HepG2 (cell line): ENCODE measurements around the gene CLDN5. TPM values are rescaled to one million over a fixed set of nuclear protein-coding genes. Genes with fewer than 3 reads are reported as not detected.

Experiments
- ARHGAP35 ChIP-seq: sonication (generic); formaldehyde crosslinking; IDR thresholded peaks from 2 replicates; pipeline ENCODE4 v1.9.0; 2022; ENCODE audit warnings: mild to moderate bottlenecking, inconsistent platforms, moderate library complexity, missing genetic modification reagents, borderline replicate concordance
- ATF7-NPFF ChIP-seq: sonication (generic); formaldehyde crosslinking; IDR thresholded peaks from 2 replicates; pipeline ENCODE4 v1.8.1; 2023; ENCODE audit warnings: mild to moderate bottlenecking, low read depth, missing genetic modification reagents, moderate library complexity
- CCDC6 ChIP-seq: sonication (generic); formaldehyde crosslinking; IDR thresholded peaks from 2 replicates; pipeline ENCODE4 v1.8.1; 2022; ENCODE audit warnings: mild to moderate bottlenecking, missing genetic modification reagents, moderate library complexity
- KLF11 ChIP-seq: IDR thresholded peaks from 2 replicates; pipeline ENCODE4 v1.6.1; 2016; ENCODE audit warnings: missing compliant biosample characterization
- NCOR1 ChIP-seq: fragments of 200-600 bp; sonication (generic); IDR thresholded peaks from 2 replicates; pipeline ENCODE4 v1.7.0; 2017; ENCODE audit warnings: antibody characterized with exemption, low read length, borderline replicate concordance
- PAX8 ChIP-seq: sonication (generic); formaldehyde crosslinking; IDR thresholded peaks from 2 replicates; pipeline ENCODE4 v1.8.0; 2022; ENCODE audit warnings: mild to moderate bottlenecking, missing genetic modification reagents, borderline replicate concordance
- PHF8 ChIP-seq: sonication (generic); formaldehyde crosslinking; IDR thresholded peaks from 2 replicates; pipeline ENCODE4 v1.5.0; 2020; ENCODE audit warnings: missing genetic modification reagents
- ZNF10 ChIP-seq: sonication (generic); formaldehyde crosslinking; IDR thresholded peaks from 2 replicates; pipeline ENCODE4 v1.4.0; 2020; ENCODE audit warnings: mild to moderate bottlenecking, low read depth, missing genetic modification reagents, borderline replicate concordance
- ZNF160 ChIP-seq: sonication (generic); formaldehyde crosslinking; IDR thresholded peaks from 2 replicates; pipeline ENCODE4 v1.8.0; 2022; ENCODE audit warnings: mild to moderate bottlenecking, inconsistent platforms, missing genetic modification reagents
- ZNF431 ChIP-seq: sonication (generic); formaldehyde crosslinking; IDR thresholded peaks from 2 replicates; pipeline ENCODE4 v1.9.0; 2022; ENCODE audit warnings: missing genetic modification reagents, low read depth, mild to moderate bottlenecking, borderline replicate concordance
- ZNF549 ChIP-seq: sonication (generic); formaldehyde crosslinking; IDR thresholded peaks from 2 replicates; pipeline ENCODE4 v1.5.0; 2020; ENCODE audit warnings: missing genetic modification reagents
- ZNF557 ChIP-seq: sonication (generic); formaldehyde crosslinking; IDR thresholded peaks from 2 replicates; pipeline ENCODE4 v1.4.0; 2020; ENCODE audit warnings: missing genetic modification reagents
- ZNF703 ChIP-seq: sonication (generic); formaldehyde crosslinking; IDR thresholded peaks from 2 replicates; pipeline ENCODE4 v1.5.1; 2020; ENCODE audit warnings: missing genetic modification reagents, mild to moderate bottlenecking, moderate library complexity, borderline replicate concordance
- ZNF773 ChIP-seq: sonication (generic); formaldehyde crosslinking; IDR thresholded peaks from 2 replicates; pipeline ENCODE4 v1.4.0; 2020; ENCODE audit warnings: missing genetic modification reagents, borderline replicate concordance
- ZNF788 ChIP-seq: sonication (generic); formaldehyde crosslinking; IDR thresholded peaks from 2 replicates; pipeline ENCODE4 v1.5.0; 2020; ENCODE audit warnings: mild to moderate bottlenecking, missing genetic modification reagents, borderline replicate concordance
- ZNF83 ChIP-seq: sonication (generic); formaldehyde crosslinking; IDR thresholded peaks from 2 replicates; pipeline ENCODE4 v1.4.0; 2020; ENCODE audit warnings: missing genetic modification reagents, mild to moderate bottlenecking, borderline replicate concordance
- ZSCAN21 ChIP-seq: sonication (generic); formaldehyde crosslinking; IDR thresholded peaks from 2 replicates; pipeline ENCODE4 v1.8.0; 2022; ENCODE audit warnings: mild to moderate bottlenecking, missing genetic modification reagents, moderate library complexity, borderline replicate concordance
- polyA plus RNA-seq, 8 experiments: library from polyadenylated mRNA; depleted of rRNA in 3 of 8; stranded (reverse) in 7 of 8; unstranded in 1 of 8; fragments of >200 nt; fragmentation: Illumina TruSeq in 4 of 8; extraction: Trizol in 4 of 8; gene quantifications; 2 replicates each; pipeline versions ENCODE4 v1.2.1 to v1.2.3, GENCODE V29; 2011 to 2016; ENCODE audit warnings: low read depth in 4 of 8, missing spikeins in 1 of 8, mixed read lengths in 1 of 8; ENCODE audit not compliant: insufficient read depth in 1 of 8
- total RNA-seq, 5 experiments: library from RNA; depleted of rRNA; stranded (reverse); fragments of >200 nt; fragmentation: Illumina TruSeq; extraction: Trizol; gene quantifications; 2 replicates each; pipeline ENCODE4 v1.2.3, GENCODE V29; 2016; ENCODE audit warnings: low read depth in 1 of 5
- TF ChIP-seq, protein P1 (sequence below): sonication (generic); formaldehyde crosslinking; IDR thresholded peaks from 2 replicates; pipeline ENCODE4 v1.4.0; 2020; ENCODE audit warnings: missing genetic modification reagents, borderline replicate concordance
- TF ChIP-seq, protein P2 (sequence below): sonication (generic); formaldehyde crosslinking; IDR thresholded peaks from 2 replicates; pipeline ENCODE4 v1.4.0; 2020; ENCODE audit warnings: missing genetic modification reagents, borderline replicate concordance
- TF ChIP-seq, protein P3 (sequence below): sonication (generic); formaldehyde crosslinking; IDR thresholded peaks from 2 replicates; pipeline ENCODE4 v1.4.0; 2020; ENCODE audit warnings: missing genetic modification reagents, borderline replicate concordance

Gene CLDN5
- total and polyA plus RNA-seq, 2 of the 13 experiments (the other 11 are each of a cell fraction or from before 2014, with no cell fraction given) = not detected

GRCh38 chr22:19479355-19480172 is 44.6 kb downstream of the CLDN5 start, which contains the start of gene CDC45 (continued):
- TF ChIP-seq ZNF83 (CRISPR knock-in tag) (no peak), KLF11 (no peak), ZNF160 (no peak), ZNF431 (no peak), ZSCAN21 (CRISPR knock-in tag) (peak; percentile 35; the same call in 1 of the 2 replicates), ARHGAP35 (CRISPR knock-in tag) (no peak), ZNF10 (CRISPR knock-in tag) (no peak), PHF8 (CRISPR knock-in tag) (peak; percentile 72), ZNF557 (CRISPR knock-in tag) (no peak), ZNF788 (CRISPR knock-in tag) (peak; percentile 48; the same call in 1 of the 2 replicates), ATF7-NPFF (CRISPR knock-in tag) (peak; percentile 48; the same call in 1 of the 2 replicates), ZNF549 (CRISPR knock-in tag) (no peak), ZNF703 (no peak), NCOR1 (no peak), PAX8 (no peak), ZNF773 (CRISPR knock-in tag) (no peak), CCDC6 (CRISPR knock-in tag) (no peak)
- TF ChIP-seq, protein P1, sequence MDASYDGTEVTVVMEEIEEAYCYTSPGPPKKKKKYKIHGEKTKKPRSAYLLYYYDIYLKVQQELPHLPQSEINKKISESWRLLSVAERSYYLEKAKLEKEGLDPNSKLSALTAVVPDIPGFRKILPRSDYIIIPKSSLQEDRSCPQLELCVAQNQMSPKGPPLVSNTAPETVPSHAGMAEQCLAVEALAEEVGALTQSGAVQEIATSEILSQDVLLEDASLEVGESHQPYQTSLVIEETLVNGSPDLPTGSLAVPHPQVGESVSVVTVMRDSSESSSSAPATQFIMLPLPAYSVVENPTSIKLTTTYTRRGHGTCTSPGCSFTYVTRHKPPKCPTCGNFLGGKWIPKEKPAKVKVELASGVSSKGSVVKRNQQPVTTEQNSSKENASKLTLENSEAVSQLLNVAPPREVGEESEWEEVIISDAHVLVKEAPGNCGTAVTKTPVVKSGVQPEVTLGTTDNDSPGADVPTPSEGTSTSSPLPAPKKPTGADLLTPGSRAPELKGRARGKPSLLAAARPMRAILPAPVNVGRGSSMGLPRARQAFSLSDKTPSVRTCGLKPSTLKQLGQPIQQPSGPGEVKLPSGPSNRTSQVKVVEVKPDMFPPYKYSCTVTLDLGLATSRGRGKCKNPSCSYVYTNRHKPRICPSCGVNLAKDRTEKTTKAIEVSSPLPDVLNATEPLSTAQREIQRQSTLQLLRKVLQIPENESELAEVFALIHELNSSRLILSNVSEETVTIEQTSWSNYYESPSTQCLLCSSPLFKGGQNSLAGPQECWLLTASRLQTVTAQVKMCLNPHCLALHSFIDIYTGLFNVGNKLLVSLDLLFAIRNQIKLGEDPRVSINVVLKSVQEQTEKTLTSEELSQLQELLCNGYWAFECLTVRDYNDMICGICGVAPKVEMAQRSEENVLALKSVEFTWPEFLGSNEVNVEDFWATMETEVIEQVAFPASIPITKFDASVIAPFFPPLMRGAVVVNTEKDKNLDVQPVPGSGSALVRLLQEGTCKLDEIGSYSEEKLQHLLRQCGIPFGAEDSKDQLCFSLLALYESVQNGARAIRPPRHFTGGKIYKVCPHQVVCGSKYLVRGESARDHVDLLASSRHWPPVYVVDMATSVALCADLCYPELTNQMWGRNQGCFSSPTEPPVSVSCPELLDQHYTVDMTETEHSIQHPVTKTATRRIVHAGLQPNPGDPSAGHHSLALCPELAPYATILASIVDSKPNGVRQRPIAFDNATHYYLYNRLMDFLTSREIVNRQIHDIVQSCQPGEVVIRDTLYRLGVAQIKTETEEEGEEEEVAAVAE (CRISPR knock-in tag) = peak; percentile 96
- TF ChIP-seq, protein P2, sequence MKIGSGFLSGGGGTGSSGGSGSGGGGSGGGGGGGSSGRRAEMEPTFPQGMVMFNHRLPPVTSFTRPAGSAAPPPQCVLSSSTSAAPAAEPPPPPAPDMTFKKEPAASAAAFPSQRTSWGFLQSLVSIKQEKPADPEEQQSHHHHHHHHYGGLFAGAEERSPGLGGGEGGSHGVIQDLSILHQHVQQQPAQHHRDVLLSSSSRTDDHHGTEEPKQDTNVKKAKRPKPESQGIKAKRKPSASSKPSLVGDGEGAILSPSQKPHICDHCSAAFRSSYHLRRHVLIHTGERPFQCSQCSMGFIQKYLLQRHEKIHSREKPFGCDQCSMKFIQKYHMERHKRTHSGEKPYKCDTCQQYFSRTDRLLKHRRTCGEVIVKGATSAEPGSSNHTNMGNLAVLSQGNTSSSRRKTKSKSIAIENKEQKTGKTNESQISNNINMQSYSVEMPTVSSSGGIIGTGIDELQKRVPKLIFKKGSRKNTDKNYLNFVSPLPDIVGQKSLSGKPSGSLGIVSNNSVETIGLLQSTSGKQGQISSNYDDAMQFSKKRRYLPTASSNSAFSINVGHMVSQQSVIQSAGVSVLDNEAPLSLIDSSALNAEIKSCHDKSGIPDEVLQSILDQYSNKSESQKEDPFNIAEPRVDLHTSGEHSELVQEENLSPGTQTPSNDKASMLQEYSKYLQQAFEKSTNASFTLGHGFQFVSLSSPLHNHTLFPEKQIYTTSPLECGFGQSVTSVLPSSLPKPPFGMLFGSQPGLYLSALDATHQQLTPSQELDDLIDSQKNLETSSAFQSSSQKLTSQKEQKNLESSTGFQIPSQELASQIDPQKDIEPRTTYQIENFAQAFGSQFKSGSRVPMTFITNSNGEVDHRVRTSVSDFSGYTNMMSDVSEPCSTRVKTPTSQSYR (CRISPR knock-in tag) = no peak
- TF ChIP-seq, protein P3, sequence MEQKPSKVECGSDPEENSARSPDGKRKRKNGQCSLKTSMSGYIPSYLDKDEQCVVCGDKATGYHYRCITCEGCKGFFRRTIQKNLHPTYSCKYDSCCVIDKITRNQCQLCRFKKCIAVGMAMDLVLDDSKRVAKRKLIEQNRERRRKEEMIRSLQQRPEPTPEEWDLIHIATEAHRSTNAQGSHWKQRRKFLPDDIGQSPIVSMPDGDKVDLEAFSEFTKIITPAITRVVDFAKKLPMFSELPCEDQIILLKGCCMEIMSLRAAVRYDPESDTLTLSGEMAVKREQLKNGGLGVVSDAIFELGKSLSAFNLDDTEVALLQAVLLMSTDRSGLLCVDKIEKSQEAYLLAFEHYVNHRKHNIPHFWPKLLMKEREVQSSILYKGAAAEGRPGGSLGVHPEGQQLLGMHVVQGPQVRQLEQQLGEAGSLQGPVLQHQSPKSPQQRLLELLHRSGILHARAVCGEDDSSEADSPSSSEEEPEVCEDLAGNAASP (CRISPR knock-in tag) = no peak
